GM21360 (cell line): Measurements from ENCODE around the gene GPR158.
"Not testable (repeated sequence)": the region's sequence is repeated elsewhere in the genome, so short reads cannot be mapped to it uniquely, and the experiment has no call there.

Experiments
- ATAC-seq: cut with Tn5 transposase; IDR thresholded peaks from one replicate; pipeline ENCODE4 v1.9.1; 2021; ENCODE audit warnings: mild to moderate bottlenecking, moderate library complexity; ENCODE audit not compliant: unreplicated experiment

GPR158 gene, protein sequence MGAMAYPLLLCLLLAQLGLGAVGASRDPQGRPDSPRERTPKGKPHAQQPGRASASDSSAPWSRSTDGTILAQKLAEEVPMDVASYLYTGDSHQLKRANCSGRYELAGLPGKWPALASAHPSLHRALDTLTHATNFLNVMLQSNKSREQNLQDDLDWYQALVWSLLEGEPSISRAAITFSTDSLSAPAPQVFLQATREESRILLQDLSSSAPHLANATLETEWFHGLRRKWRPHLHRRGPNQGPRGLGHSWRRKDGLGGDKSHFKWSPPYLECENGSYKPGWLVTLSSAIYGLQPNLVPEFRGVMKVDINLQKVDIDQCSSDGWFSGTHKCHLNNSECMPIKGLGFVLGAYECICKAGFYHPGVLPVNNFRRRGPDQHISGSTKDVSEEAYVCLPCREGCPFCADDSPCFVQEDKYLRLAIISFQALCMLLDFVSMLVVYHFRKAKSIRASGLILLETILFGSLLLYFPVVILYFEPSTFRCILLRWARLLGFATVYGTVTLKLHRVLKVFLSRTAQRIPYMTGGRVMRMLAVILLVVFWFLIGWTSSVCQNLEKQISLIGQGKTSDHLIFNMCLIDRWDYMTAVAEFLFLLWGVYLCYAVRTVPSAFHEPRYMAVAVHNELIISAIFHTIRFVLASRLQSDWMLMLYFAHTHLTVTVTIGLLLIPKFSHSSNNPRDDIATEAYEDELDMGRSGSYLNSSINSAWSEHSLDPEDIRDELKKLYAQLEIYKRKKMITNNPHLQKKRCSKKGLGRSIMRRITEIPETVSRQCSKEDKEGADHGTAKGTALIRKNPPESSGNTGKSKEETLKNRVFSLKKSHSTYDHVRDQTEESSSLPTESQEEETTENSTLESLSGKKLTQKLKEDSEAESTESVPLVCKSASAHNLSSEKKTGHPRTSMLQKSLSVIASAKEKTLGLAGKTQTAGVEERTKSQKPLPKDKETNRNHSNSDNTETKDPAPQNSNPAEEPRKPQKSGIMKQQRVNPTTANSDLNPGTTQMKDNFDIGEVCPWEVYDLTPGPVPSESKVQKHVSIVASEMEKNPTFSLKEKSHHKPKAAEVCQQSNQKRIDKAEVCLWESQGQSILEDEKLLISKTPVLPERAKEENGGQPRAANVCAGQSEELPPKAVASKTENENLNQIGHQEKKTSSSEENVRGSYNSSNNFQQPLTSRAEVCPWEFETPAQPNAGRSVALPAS (N-terminal part only)

GRCh38 chr10:25174461-25175230 is at the start of gene GPR158:
TSS of gene GPR158 (plus strand) at chr10:25175001. CDS start at chr10:25175421, 420 bp downstream.
- ATAC-seq: peak; percentile 59

DNA sequence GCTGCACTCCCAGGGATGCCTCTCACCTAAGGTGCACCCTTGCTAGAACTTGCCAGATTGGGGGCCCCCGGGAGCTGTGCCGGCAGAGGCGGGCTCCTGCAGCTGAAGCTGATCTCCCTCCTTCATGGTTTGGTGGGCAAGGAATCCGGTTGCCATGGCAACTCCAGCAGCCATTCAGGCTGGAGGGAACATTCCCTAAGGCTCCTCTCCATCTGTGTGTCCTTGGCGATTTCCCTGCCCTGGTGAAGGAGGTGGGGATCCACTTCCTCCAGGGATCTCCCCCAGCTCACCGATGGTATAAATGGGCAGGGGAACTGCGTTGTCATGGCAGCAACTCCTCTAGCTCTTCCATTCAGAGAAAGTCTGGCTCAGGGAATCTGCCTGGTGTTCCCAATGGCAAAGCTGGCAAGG is 49.6 kb upstream of the GPR158 start:
- no peak for ATAC-seq

DNA sequence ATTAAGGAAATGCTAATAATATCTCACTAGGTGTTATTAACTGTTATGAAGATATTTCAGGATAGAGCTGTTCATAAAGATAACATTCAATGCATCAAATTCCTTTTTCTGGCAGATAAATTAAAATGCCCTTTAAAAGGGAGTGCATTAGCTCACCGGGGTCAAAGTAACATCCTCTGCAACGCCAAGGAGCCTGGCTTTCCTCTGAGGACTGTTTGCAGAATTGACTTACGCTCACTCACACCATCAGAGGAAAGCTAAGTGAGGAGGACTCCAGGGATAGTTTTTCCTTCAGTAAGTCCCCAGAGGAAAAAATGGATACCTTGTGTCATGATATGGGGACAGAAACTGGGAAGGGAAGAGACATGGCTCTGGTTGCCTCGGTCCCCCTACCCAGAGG is 45.2 kb upstream of the GPR158 start:
- ATAC-seq: no peak

GRCh38 chr10:25130906-25131305 is 43.9 kb upstream of the GPR158 start:
- ATAC-seq: no peak

DNA sequence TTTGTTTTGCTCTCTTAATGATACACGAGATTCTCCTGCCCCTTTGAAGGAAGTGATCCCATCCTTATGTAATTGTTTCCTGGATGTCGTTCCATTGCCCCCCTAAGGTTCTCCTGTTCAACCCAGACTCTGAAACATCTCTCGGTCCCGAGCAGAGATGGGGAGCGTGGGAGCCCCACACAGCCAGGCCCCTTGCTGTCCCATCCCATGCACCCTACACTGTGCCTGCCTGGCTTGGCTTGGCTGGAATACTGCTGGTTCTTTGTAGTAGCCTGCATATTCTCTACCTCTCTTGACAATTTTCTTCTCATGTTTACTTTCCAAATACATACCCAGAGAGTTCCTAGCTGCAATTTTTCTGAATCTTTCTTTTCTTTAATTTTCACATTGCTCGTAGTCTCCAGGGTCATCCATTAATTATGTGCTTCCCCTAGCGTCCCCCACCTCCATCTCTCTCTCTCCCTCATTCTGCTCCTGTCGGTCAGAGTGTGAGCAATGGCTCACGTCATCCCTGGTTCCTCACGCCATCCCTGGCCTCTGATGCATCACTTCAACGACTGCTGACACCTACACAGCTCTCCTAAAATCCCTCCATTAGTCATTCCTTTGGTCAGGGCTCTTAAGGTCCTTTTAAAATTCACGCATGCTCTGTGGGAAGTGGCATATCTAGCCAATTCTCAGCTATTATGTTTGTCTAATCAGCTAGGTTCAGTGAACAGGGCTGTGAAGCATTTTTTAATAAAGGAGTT is 32.5 kb upstream of the GPR158 start:
- ATAC-seq: no peak

GRCh38 chr10:25157650-25158049 is 17.2 kb upstream of the GPR158 start:
- ATAC-seq: no peak

DNA sequence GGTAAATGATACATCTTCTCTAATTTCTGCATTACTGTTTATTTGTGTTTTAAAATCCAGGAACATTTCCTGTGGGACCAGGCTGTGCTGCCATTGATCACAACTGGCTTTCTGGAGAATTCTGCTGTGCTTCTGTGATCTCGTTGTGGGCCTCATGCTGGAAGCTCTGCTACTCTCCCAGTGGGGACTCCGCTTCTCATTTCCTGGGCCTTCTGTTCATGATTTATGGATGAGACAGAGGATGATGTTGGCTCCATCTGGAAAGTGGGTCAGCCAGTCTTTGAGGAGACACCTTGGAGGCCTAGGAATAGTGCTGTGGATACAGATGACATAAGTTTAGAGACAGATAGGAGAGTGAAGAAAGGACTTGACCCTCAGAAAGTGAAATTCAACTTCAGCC is 15.2 kb upstream of the GPR158 start:
- no peak for ATAC-seq

DNA sequence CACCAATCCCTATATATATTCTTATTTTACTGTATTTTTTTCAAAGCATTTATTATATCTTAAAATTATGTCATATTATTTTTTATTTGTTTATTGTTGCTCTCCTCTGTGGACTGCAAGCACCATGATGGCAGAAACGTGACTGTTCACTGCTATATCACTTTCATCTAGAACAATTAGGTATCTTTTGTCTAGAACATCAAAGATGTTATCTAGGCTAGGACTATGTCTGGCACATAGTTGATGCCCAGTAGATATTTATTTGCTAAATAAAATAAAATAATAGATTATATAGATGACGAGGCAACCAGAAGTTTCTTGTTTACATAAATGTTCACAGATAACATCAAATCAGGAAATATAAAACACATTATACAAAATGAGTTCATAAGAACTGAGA is 12.4 kb upstream of the GPR158 start:
- ATAC-seq: no peak

GRCh38 chr10:25163464-25163863 is 11.3 kb upstream of the GPR158 start:
- not testable (repeated sequence) for ATAC-seq

DNA sequence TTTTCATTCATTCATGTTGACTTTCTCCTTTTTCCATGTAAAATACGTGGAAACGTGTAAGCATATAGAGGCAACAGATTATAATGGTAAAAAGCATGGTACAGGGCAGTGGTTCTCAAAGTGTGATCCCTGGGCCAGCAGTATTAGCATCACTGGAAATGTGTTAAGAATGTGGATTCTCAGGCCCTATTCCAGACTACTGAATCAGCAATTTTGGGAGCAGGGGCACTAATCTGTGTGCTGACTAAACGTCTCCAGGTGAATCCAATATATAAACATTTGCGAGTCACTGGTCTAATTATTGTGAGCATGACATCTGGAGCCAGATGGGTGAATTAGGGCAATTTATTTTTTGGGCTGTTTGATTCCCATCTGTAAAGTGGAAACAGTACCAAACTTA is 5.1 kb upstream of the GPR158 start:
- ATAC-seq: no peak

DNA sequence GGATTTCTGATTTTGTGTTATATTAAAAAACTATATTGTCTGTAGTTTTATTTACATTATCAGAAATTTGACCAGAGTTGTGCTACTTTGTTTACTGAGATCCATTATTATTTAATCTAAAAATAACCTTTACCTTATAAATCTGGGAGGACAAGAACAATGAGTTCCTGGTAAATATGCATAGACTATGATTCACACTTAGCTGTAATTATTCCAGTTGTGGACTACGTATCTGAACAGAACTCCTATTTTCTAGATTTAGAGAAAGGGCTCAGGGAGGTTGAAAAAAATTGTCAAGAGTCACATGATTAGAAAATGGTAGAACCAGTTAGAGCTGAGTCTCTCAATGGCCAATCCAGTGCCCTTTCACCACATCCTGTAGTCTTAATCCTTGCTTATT is 4.2 kb upstream of the GPR158 start:
- ATAC-seq: no peak

- ATAC-seq: no peak
Measured at GRCh38 chr10:25175527-25176420, 973 bp downstream of the GPR158 start.

GRCh38 chr10:25176421-25176968 is 1.7 kb downstream of the GPR158 start:
- no peak for ATAC-seq

DNA sequence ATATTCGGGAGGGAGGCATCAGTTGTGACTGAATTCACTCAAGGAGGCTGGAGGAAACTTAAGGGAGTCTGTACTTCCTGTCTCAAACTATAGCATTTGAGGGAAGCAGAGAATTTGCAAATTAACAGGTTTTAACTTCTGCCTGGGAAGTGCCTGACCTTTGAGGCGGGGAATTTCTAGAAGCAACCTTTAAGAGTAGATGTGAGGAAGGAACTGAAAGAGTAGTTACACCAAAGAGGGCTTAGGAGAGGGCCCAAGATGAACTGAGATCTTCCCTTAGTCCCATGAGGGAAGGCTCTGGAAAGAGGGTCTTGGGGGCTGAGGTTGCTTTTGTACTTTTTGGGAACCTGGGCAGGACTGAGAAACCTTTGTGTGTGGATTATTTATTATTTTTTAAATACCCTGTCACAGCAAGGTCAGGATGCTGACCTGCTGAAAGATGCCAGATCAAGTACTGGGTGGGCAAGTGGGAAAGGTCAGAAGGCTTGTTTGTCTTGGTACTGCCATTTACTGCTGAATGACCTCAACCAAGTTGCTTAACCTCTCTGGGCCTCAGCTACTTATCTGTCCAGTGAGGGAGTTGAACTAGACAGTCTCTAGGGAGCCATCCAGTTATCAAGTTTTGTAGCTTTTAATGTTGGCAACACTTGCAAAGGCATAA is 2.4 kb downstream of the GPR158 start:
- no peak for ATAC-seq

DNA sequence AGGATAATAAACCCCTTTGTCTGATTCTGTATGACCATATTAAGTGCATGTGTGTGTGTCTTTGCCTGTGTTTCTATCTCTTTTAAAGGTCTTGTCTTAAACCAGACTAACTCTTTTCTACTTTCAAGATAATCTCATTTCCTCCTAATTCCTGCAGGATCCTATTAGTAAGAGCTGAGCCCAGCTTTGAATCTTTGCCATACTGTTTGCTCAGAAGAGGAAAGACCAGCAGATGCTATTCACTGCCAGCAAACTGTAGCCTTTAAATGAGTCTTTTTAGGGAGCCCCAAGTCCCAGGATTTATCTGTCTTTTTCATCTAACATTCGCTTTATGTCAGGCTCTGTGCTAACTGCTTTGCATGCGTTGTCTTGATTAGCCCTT is 2.9 kb downstream of the GPR158 start:
- ATAC-seq: no peak

GRCh38 chr10:25178411-25178810 is 3.6 kb downstream of the GPR158 start:
- ATAC-seq: no peak

DNA sequence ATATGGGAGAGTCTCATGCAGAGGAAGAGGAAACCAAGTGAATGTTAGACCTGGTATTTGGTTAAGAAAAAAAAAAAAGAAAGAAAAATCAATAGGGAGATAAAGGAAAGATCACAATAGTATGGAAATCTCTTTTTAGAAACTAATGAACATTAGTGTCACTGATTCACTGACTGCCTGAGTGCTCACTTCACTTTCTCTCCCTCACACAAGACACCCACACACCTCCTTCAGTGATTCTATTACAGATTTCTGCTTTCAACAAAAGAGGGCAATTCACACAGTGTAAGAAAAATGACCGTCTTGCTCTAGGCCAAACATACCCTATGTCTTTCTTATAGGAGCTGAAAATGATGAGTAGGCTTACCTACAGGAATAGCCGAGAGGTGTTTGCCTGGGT is 6.0 kb downstream of the GPR158 start:
- ATAC-seq: no peak

GRCh38 chr10:25182636-25183035 is 7.8 kb downstream of the GPR158 start:
- ATAC-seq: no peak
